HG03196 (cell line): ENCODE measurements around the gene LAMTOR3.

Experiments used
- ATAC-seq: cut with Tn5 transposase; IDR thresholded peaks from one replicate; pipeline ENCODE4 v1.9.1; 2021; ENCODE audit not compliant: unreplicated experiment

LAMTOR3 gene

GRCh38 chr4:99894161-99894997, at the start of gene LAMTOR3:
TSS of gene LAMTOR3 (minus strand) at chr4:99894427. CDS start at chr4:99893963, 464 bp downstream.
- peak; percentile 100 for ATAC-seq

- no peak for ATAC-seq
Measured at GRCh38 chr4:99938243-99938753, 44.1 kb upstream of the LAMTOR3 start.

GRCh38 chr4:99934891-99935290, 40.7 kb upstream of the LAMTOR3 start:
- ATAC-seq = no peak

GRCh38 chr4:99927566-99927965, 33.3 kb upstream of the LAMTOR3 start:
- no peak for ATAC-seq

- no peak for ATAC-seq
Measured at GRCh38 chr4:99921174-99921573, 26.9 kb upstream of the LAMTOR3 start.

GRCh38 chr4:99918656-99919055, 24.4 kb upstream of the LAMTOR3 start:
- ATAC-seq = no peak

- no peak for ATAC-seq
Measured at GRCh38 chr4:99917575-99917974, 23.3 kb upstream of the LAMTOR3 start.

GRCh38 chr4:99915449-99915848, 21.2 kb upstream of the LAMTOR3 start:
- ATAC-seq = no peak

- no peak for ATAC-seq
Measured at GRCh38 chr4:99894998-99895397, 771 bp upstream of the LAMTOR3 start.

- no peak for ATAC-seq
Measured at GRCh38 chr4:99893839-99894160, 427 bp downstream of the LAMTOR3 start.

GRCh38 chr4:99893029-99893428, 1.2 kb downstream of the LAMTOR3 start:
- no peak for ATAC-seq

- no peak for ATAC-seq
Measured at GRCh38 chr4:99891351-99891750, 2.9 kb downstream of the LAMTOR3 start.

- ATAC-seq = no peak
Measured at GRCh38 chr4:99887837-99888236, 6.4 kb downstream of the LAMTOR3 start.

- ATAC-seq = no peak
Measured at GRCh38 chr4:99886146-99886545, 8.1 kb downstream of the LAMTOR3 start.

- ATAC-seq = no peak
Measured at GRCh38 chr4:99885687-99886086, 8.5 kb downstream of the LAMTOR3 start.

- no peak for ATAC-seq
Measured at GRCh38 chr4:99885063-99885664, 9.1 kb downstream of the LAMTOR3 start.

GRCh38 chr4:99879458-99879857, 14.8 kb downstream of the LAMTOR3 start:
- no peak for ATAC-seq

GRCh38 chr4:99878604-99879003, 15.6 kb downstream of the LAMTOR3 start:
- ATAC-seq = no peak

- no peak for ATAC-seq
Measured at GRCh38 chr4:99876946-99877345, 17.3 kb downstream of the LAMTOR3 start.

- no peak for ATAC-seq
Measured at GRCh38 chr4:99875071-99875470, 19.2 kb downstream of the LAMTOR3 start.

GRCh38 chr4:99872570-99872969, 21.7 kb downstream of the LAMTOR3 start:
- ATAC-seq = no peak

- ATAC-seq = no peak
Measured at GRCh38 chr4:99868126-99868596, 26.1 kb downstream of the LAMTOR3 start.
